ENCODE results near the gene CADPS.

DNA sequence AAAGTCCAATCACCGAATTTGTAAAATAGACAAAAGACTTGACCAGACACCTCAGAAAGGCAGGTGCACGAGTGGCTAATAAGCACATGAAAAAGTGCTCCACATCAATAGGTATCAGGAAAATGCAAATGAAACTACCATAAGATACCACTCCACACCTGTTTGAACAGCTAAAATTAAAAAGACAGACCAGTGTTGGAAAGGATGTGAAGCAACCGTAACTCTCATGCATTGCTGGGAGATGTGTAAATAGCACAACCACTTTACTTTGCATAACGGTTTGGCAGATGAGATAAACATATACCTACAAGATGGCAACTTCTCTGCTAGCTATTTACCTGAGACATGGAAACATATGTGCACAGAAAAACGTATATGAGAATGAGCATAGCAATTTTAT, 56.9 kb downstream of the CADPS start:
- no peak for TF ChIP-seq EZH2 (IDR thresholded peaks at IDR 0.05; ENCODE audit: low read depth)
- TF ChIP-seq CTCF (conservative IDR thresholded peaks at IDR 0.05) = no peak

Data from PC-9 (cell line).